ENCODE measurements around the gene DNAJC17. TPM values are rescaled to one million over a fixed set of nuclear protein-coding genes. Genes with fewer than 3 reads are reported as not detected.

The DNAJC17 gene
- total and polyA plus RNA-seq, 2 experiments from 2014 or later = 36.5 to 53.9 TPM

DNA sequence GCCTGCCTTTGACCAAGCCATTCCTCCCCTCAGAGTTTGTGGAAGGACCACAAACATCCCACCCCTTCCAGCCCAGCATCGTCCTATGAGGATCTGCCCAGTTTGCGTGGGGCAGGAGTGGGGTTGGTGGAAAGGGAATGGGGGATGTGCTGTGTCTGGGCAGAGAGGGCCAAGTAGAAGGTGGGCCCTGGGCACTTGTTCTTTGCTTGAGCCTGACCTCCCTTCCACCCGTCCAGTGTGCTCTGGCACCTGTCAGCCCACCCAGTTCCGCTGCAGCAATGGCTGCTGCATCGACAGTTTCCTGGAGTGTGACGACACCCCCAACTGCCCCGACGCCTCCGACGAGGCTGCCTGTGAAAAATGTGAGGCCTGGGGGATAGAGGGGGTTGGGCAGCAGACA is 46.9 kb upstream of the DNAJC17 start:
- TF ChIP-seq EZH2phosphoT487 (IDR thresholded peaks at IDR 0.05; ENCODE audit: low read depth, severe bottlenecking, unreplicated experiment) = no peak
- no peak for TF ChIP-seq CTCF (IDR thresholded peaks at IDR 0.05; ENCODE audit: poor library complexity)
- TF ChIP-seq EZH2 (IDR thresholded peaks at IDR 0.05; ENCODE audit: borderline replicate concordance) = no peak
- 77% methylated on average over 10 of the region's 10 CpGs for WGBS (ENCODE audit: low lambda C conversion rate, missing lambda C conversion rate)
- no peak overlapping the region for H3K4me3 ChIP-seq
- H3K9me3 ChIP-seq (ENCODE audit: low read depth) = no peaks in the 10 kb centered on the region
- no peaks in the 10 kb centered on the region for H3K27me3 ChIP-seq
- peaks cover 22% of the 10 kb centered on the region for H3K4me1 ChIP-seq (ENCODE audit: insufficient read depth)
- H4K20me1 ChIP-seq (ENCODE audit: insufficient read depth, poor library complexity, severe bottlenecking) = no peaks in the 10 kb centered on the region
- no peak for DNase-seq (ENCODE audit: low spot score)
- no peaks in the 10 kb centered on the region for H3K9me2 ChIP-seq (replicated peaks; ENCODE audit: insufficient read depth)
- H3K79me2 ChIP-seq = peaks cover 39% of the 10 kb centered on the region
- no peak overlapping the region for H3K27ac ChIP-seq
- H3K36me3 ChIP-seq (replicated peaks; ENCODE audit: insufficient read depth, low read depth) = no peaks in the 10 kb centered on the region
- no peak overlapping the region for H3K4me2 ChIP-seq
- H2AFZ ChIP-seq = no peak overlapping the region

GRCh38 chr15:40853241-40853890 is 46.1 kb upstream of the DNAJC17 start:
- WGBS (ENCODE audit: low lambda C conversion rate, missing lambda C conversion rate) = 90% methylated on average over 16 of the region's 16 CpGs
- peaks cover 22% of the 10 kb centered on the region for H3K4me1 ChIP-seq (ENCODE audit: insufficient read depth)

GRCh38 chr15:40852529-40852928 is 45.3 kb upstream of the DNAJC17 start:
- H3K9me2 ChIP-seq (replicated peaks; ENCODE audit: insufficient read depth) = no peaks in the 10 kb centered on the region
- H3K4me2 ChIP-seq = peak overlapping the region; percentile 46
- H3K27ac ChIP-seq = peak overlapping the region; percentile 73
- H4K20me1 ChIP-seq (ENCODE audit: insufficient read depth, poor library complexity, severe bottlenecking) = no peaks in the 10 kb centered on the region
- H3K27me3 ChIP-seq = no peaks in the 10 kb centered on the region
- H3K79me2 ChIP-seq = peaks cover 53% of the 10 kb centered on the region
- H3K9me3 ChIP-seq (ENCODE audit: low read depth) = no peaks in the 10 kb centered on the region
- no peaks in the 10 kb centered on the region for H3K36me3 ChIP-seq (replicated peaks; ENCODE audit: insufficient read depth, low read depth)
- DNase-seq (ENCODE audit: low spot score) = no peak
- H3K4me3 ChIP-seq = no peak overlapping the region
- 69% methylated on average over 5 of the region's 5 CpGs for WGBS (ENCODE audit: low lambda C conversion rate, missing lambda C conversion rate)
- H2AFZ ChIP-seq = no peak overlapping the region
- H3K4me1 ChIP-seq (ENCODE audit: insufficient read depth) = peaks cover 17% of the 10 kb centered on the region
- TF ChIP-seq EZH2 (IDR thresholded peaks at IDR 0.05; ENCODE audit: borderline replicate concordance) (no peak), EZH2phosphoT487 (IDR thresholded peaks at IDR 0.05; ENCODE audit: low read depth, severe bottlenecking, unreplicated experiment) (no peak), CTCF (IDR thresholded peaks at IDR 0.05; ENCODE audit: poor library complexity) (no peak)

More at GRCh38 chr15:40853241-40853890, 46.1 kb upstream of the DNAJC17 start:
- no peaks in the 10 kb centered on the region for H4K20me1 ChIP-seq (ENCODE audit: insufficient read depth, poor library complexity, severe bottlenecking)
- H3K4me3 ChIP-seq = no peak overlapping the region
- TF ChIP-seq EZH2 (IDR thresholded peaks at IDR 0.05; ENCODE audit: borderline replicate concordance) (no peak), EZH2phosphoT487 (IDR thresholded peaks at IDR 0.05; ENCODE audit: low read depth, severe bottlenecking, unreplicated experiment) (no peak), CTCF (IDR thresholded peaks at IDR 0.05; ENCODE audit: poor library complexity) (no peak)
- H3K9me3 ChIP-seq (ENCODE audit: low read depth) = no peaks in the 10 kb centered on the region
- H3K27me3 ChIP-seq = no peaks in the 10 kb centered on the region
- DNase-seq (ENCODE audit: low spot score) = no peak
- H2AFZ ChIP-seq = no peak overlapping the region
- H3K79me2 ChIP-seq = peaks cover 45% of the 10 kb centered on the region
- H3K36me3 ChIP-seq (replicated peaks; ENCODE audit: insufficient read depth, low read depth) = no peaks in the 10 kb centered on the region
- H3K27ac ChIP-seq = peak overlapping the region; percentile 71
- H3K9me2 ChIP-seq (replicated peaks; ENCODE audit: insufficient read depth) = no peaks in the 10 kb centered on the region
- no peak overlapping the region for H3K4me2 ChIP-seq

Measured in hepatocyte (in vitro differentiated cells).